PC-3 (cell line): ENCODE measurements around the gene LGMN. TPM values are rescaled to one million over a fixed set of nuclear protein-coding genes. Genes with fewer than 3 reads are reported as not detected.

Experiments used
- ATAC-seq: fragments of 200-7000 bp; cut with Tn5 transposase; 2 replicates; pipeline ENCODE4 v1.9.1; 2020; ENCODE audit warnings: mild to moderate bottlenecking, moderate library complexity
- BruUV-seq: library from RNA; stranded (reverse); fragments of 400-500 nt; replicated peaks from 2 replicates; lab custom pipeline; 2021; lab: Mats Ljungman, UMichigan
- CTCF ChIA-PET: fragments of 300-600 bp; sonication (Branson Sonifier 250); formaldehyde crosslinking; loops from one replicate; lab custom pipeline; 2022; ENCODE audit warnings: antibody characterized with exemption; lab: Charles Lee
- POLR2A ChIA-PET: fragments of 300-600 bp; sonication (Branson Sonifier 250); formaldehyde crosslinking; loops from one replicate; lab custom pipeline; 2022; ENCODE audit warnings: antibody characterized with exemption; ENCODE audit not compliant: unreplicated experiment; lab: Charles Lee
- DNase-seq: peaks from one replicate; pipeline ENCODE4 v3.0.0-alpha.2; 2015
- H2AFZ ChIP-seq: fragments of 300-600 bp; sonication (generic); 2 replicates; pipeline ENCODE4 v1.6.0; 2016; ENCODE audit warnings: antibody characterized with exemption, low read length
- H3F3A ChIP-seq: fragments of 300-600 bp; sonication (generic); one replicate; pipeline ENCODE4 v1.6.0; 2017; ENCODE audit warnings: antibody characterized with exemption, low read length, control low read depth, mild to moderate bottlenecking; ENCODE audit not compliant: unreplicated experiment
- H3K27ac ChIP-seq: fragments of 300-600 bp; sonication (generic); 2 replicates; pipeline ENCODE4 v1.5.1; 2016; ENCODE audit warnings: mild to moderate bottlenecking, low read length
- H3K27me3 ChIP-seq: fragments of 300-600 bp; sonication (generic); 2 replicates; pipeline ENCODE4 v1.6.1; 2016; ENCODE audit warnings: low read length, mixed read lengths
- H3K36me3 ChIP-seq: fragments of 300-600 bp; sonication (generic); 2 replicates; pipeline ENCODE4 v1.6.1; 2016; ENCODE audit warnings: low read depth, mixed run types, low read length, mixed read lengths
- H3K4me1 ChIP-seq: fragments of 300-600 bp; sonication (generic); 2 replicates; pipeline ENCODE4 v1.5.1; 2016; ENCODE audit warnings: low read length; ENCODE audit not compliant: insufficient read depth
- H3K4me2 ChIP-seq: fragments of 300-600 bp; sonication (generic); 2 replicates; pipeline ENCODE4 v1.6.0; 2016; ENCODE audit warnings: low read length
- H3K4me3 ChIP-seq: fragments of 300-600 bp; sonication (generic); 2 replicates; pipeline ENCODE4 v1.5.1; 2016; ENCODE audit warnings: mild to moderate bottlenecking, low read length, mixed read lengths
- H3K79me2 ChIP-seq: fragments of 300-600 bp; sonication (generic); 2 replicates; pipeline ENCODE4 v1.6.1; 2017; ENCODE audit warnings: low read length, mixed read lengths
- H3K9ac ChIP-seq: fragments of 300-600 bp; sonication (generic); 2 replicates; pipeline ENCODE4 v1.6.0; 2016; ENCODE audit warnings: mild to moderate bottlenecking, low read length
- H3K9me2 ChIP-seq: fragments of 300-600 bp; sonication (generic); replicated peaks from 2 replicates; pipeline ENCODE4 v1.6.1; 2016; ENCODE audit warnings: mixed run types, low read length, mixed read lengths
- H3K9me3 ChIP-seq: fragments of 300-600 bp; sonication (generic); 2 replicates; pipeline ENCODE4 v1.6.1; 2016; ENCODE audit warnings: low read length, mixed read lengths
- H4K20me1 ChIP-seq: fragments of 300-600 bp; sonication (generic); 2 replicates; pipeline ENCODE4 v1.6.1; 2016; ENCODE audit warnings: low read length, mixed read lengths
- CTCF ChIP-seq: fragments of 300-600 bp; sonication (generic); conservative IDR thresholded peaks from 2 replicates; pipeline ENCODE4 v1.5.1; 2017; ENCODE audit warnings: antibody characterized with exemption, low read depth, mild to moderate bottlenecking, low read length
- EZH2 ChIP-seq: fragments of 300-600 bp; sonication (generic); IDR thresholded peaks from one replicate; pipeline ENCODE4 v1.6.1; 2017; ENCODE audit warnings: antibody characterized with exemption, mild to moderate bottlenecking, low read length; ENCODE audit not compliant: unreplicated experiment
- EZH2phosphoT487 ChIP-seq: fragments of 300-600 bp; sonication (generic); IDR thresholded peaks from 2 replicates; pipeline ENCODE4 v1.6.1; 2018; ENCODE audit warnings: mild to moderate bottlenecking, antibody characterized with exemption, low read length, borderline replicate concordance
- intact Hi-C: fragments of 100-400 bp; cut with micrococcal nuclease; formaldehyde crosslinking; loops from 2 replicates; pipeline ENCODE4 v1.9.0; 2023
- total RNA-seq: library from RNA; depleted of rRNA; stranded (reverse); fragments of >200 nt; gene quantifications from 2 replicates; pipeline ENCODE4 v1.2.3, GENCODE V29; 2014

Gene LGMN
- total RNA-seq, 1 experiment from 2014 or later = 46.8 TPM

DNA sequence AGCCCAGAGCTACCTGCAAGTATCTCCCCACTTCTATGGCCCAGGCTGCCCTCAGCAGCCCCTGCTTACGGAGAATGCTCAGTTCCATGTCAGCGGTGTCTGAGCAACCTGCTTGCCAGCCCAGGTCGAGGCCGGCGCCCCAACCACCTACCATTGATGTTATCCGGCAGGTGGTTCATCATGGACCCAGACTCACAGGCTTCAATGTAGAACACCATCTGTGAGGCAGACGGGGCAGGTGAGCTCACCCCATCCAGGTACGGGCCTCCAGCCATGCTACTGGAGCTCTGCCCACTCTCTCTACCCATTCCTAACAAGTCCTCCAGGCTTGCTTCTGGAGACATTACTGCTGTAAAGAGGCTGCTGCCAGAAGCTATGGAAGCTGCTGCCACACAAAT, 35.8 kb downstream of the LGMN start:
- H3K4me2 ChIP-seq = no peak overlapping the region
- H3K36me3 ChIP-seq = no peaks in the 10 kb centered on the region; the same call in 1 of the 2 replicates
- ChIA-PET CTCF (no interaction called here), POLR2A (no interaction called here)
- H3F3A ChIP-seq = no peaks in the 10 kb centered on the region
- ATAC-seq (no peak), DNase-seq (no peak)
- H3K9ac ChIP-seq = no peak overlapping the region
- no TSS peak for BruUV-seq
- no peak overlapping the region for H2AFZ ChIP-seq
- no peaks in the 10 kb centered on the region for H3K9me2 ChIP-seq
- H3K79me2 ChIP-seq = no peaks in the 10 kb centered on the region
- peaks cover 4% of the 10 kb centered on the region; the same call in 1 of the 2 replicates for H3K4me1 ChIP-seq
- no peaks in the 10 kb centered on the region for H3K27me3 ChIP-seq
- H3K4me3 ChIP-seq = no peak overlapping the region
- no peak overlapping the region for H3K27ac ChIP-seq
- H4K20me1 ChIP-seq = no peaks in the 10 kb centered on the region
- no peaks in the 10 kb centered on the region for H3K9me3 ChIP-seq
- TF ChIP-seq EZH2phosphoT487 = no peak
- TF ChIP-seq EZH2 = no peak
- TF ChIP-seq CTCF = no peak
- intact Hi-C loops = loop anchor here (5.0 kb wide), 1 partner anchor 35 kb away; the partner anchor contains the start of gene LGMN

DNA sequence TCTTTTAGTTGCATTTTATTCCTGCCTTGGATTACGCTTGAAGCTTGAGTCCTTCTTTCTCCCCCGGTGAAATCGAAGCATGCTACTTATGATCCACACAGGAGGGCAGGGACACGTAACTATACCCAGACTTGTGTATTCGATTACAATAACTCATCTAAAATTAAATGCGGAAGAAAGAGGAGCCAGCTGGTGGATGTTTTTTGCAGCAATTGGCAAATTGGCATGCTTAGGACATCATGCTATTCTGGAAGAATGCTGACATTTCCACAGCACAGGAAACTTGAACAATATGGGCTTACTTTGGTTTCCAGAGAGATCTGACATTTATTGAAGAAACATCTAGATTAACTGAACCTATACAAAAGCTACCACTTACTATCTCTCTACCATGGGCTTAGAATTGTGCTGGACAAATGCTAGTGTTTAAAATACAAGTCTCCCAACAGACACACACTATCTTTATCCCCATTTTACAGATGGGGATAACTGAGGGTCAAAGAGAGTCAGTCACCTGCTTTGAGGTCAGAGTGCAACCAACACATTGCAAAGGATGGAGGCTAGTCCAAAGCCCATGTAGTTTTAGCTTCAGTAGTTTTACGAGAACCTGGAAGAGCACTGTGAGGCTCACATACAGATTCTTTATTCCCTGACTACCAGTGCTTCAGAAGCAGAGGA, 36.3 kb downstream of the LGMN start:
- Histone ChIP-seq H3K79me2 (no peaks in the 10 kb centered on the region), H3K27ac (no peak overlapping the region), H3K27me3 (no peaks in the 10 kb centered on the region), H3K9me2 (no peaks in the 10 kb centered on the region), H3K4me2 (no peak overlapping the region), H3K4me3 (no peak overlapping the region), H3K9me3 (no peaks in the 10 kb centered on the region), H3K9ac (no peak overlapping the region), H4K20me1 (no peaks in the 10 kb centered on the region), H2AFZ (no peak overlapping the region), H3F3A (no peaks in the 10 kb centered on the region), H3K4me1 (peaks cover 4% of the 10 kb centered on the region; the same call in 1 of the 2 replicates), H3K36me3 (no peaks in the 10 kb centered on the region; the same call in 1 of the 2 replicates)
- CTCF ChIA-PET = no interaction called here
- TF ChIP-seq CTCF (no peak), EZH2phosphoT487 (no peak), EZH2 (no peak)
- no peak for ATAC-seq
- DNase-seq = no peak
- intact Hi-C loops = loop anchor here (5.0 kb wide), 1 partner anchor 35 kb away; the partner anchor contains the start of gene LGMN
- BruUV-seq = no TSS peak
- POLR2A ChIA-PET = no interaction called here

DNA sequence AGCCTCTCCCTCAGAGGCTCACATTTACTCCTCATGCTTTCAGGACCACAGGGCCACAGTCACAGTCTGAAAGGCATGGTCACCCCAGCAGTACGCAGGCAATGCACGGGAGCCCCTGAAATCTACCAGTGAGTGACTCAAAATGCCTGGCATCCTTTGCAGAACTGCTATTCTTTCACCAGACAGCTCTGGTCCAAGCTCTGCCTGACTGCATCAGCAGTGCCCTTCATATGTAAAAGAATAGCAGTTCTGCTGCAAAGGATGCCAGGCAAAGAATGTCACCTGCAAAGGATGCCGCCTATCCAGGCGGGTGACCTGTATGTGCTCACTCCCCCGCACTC, 38.5 kb downstream of the LGMN start:
- no peaks in the 10 kb centered on the region for H3K27me3 ChIP-seq
- no peak for ATAC-seq
- ChIA-PET POLR2A (no interaction called here), CTCF (no interaction called here)
- H3K4me3 ChIP-seq = no peak overlapping the region
- H3K36me3 ChIP-seq = no peaks in the 10 kb centered on the region
- H3K27ac ChIP-seq = no peak overlapping the region
- H3F3A ChIP-seq = no peaks in the 10 kb centered on the region
- no peaks in the 10 kb centered on the region for H3K79me2 ChIP-seq
- no peak overlapping the region for H2AFZ ChIP-seq
- H3K9me2 ChIP-seq = no peaks in the 10 kb centered on the region
- no peak overlapping the region for H3K9ac ChIP-seq
- H3K9me3 ChIP-seq = no peaks in the 10 kb centered on the region
- intact Hi-C loops = loop anchor here (5.0 kb wide), 1 partner anchor 37 kb away; the partner anchor contains the start of gene LGMN
- H3K4me1 ChIP-seq = peaks cover 4% of the 10 kb centered on the region; the same call in 1 of the 2 replicates
- no peak for DNase-seq
- TF ChIP-seq CTCF (no peak), EZH2 (no peak), EZH2phosphoT487 (no peak)
- H4K20me1 ChIP-seq = no peaks in the 10 kb centered on the region
- H3K4me2 ChIP-seq = no peak overlapping the region
- no TSS peak for BruUV-seq
